Erythroblast (primary cell): Measurements from ENCODE around the gene HS6ST1.

Experiments
- GATA1 ChIP-seq: IDR thresholded peaks from 2 replicates; pipeline ENCODE4 v1.6.1; 2011; ENCODE audit warnings: low read depth, mild to moderate bottlenecking, control low read depth, low read length, moderate library complexity
- POLR2A ChIP-seq: IDR thresholded peaks from 2 replicates; pipeline ENCODE4 v1.6.1; 2011; ENCODE audit warnings: mild to moderate bottlenecking, low read length

DNA sequence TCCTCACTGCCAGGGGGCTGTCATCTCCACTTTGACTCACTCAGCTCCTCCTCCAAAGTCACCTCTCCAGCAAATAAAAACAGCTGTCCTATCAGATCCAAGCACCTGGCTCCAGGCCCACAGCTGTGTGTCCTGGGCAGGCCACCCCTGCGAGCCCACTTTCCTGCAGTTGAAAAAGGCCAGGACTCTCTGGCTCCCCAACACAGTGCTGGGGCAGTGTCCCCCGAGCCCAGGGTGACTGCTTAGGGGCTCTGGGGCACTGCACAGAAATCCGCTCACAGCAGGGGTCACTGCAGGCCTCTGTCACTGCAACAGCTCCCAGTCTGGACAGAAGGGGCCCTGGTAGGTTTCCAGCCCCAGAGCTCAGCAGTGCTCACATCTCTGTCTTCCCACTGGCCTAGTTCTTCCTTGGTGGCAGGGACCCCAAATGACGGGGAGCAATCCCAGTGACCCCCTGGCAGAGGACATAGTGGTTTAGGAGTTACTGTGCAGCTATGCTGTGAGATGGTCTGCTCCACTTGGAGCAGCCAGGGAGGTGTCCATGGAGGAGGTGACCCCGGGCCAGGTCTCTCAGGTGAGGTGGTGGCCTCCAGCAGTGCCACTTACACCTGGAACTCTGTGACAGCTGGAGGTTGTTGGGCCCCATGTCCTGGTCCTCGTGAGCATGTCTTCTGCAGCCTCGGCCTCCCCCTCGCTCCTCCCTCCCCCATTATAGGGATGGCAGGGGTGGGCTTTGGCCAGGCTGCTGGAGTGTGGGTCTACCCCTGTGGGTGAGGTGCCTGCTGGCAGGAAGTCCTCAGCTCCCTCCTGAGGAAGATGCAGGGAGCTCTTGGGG, 35.5 kb downstream of the HS6ST1 start:
- no peak for TF ChIP-seq POLR2A
- no peak for TF ChIP-seq GATA1
